Tibial nerve (tissue), 4 donors: ENCODE data around the gene CELSR1.

Experiments used
- CTCF ChIP-seq, 5 experiments: fragments of 200-600 bp in 3 of 5; fragments of 450-650 bp in 2 of 5; sonication (generic) in 3 of 5; IDR thresholded peaks; one replicate each; pipeline ENCODE4 v1.5.1; 2016 to 2019; ENCODE audit warnings: antibody characterized with exemption in 5 of 5, mild to moderate bottlenecking in 3 of 5, moderate library complexity in 2 of 5
- EP300 ChIP-seq, 2 donors: sonication (generic); formaldehyde crosslinking; IDR thresholded peaks; one replicate each; pipeline ENCODE4 v1.6.1; 2017; ENCODE audit warnings: antibody characterized with exemption in 2 of 2, mild to moderate bottlenecking in 1 of 2
- POLR2A ChIP-seq, 2 donors: fragments of 450-650 bp; IDR thresholded peaks; one replicate each; pipeline ENCODE4 v1.6.1; 2017; ENCODE audit warnings: antibody characterized with exemption in 2 of 2, mild to moderate bottlenecking in 2 of 2, moderate library complexity in 2 of 2

- TF ChIP-seq POLR2A (IDR thresholded peaks at IDR 0.05) (no peak), CTCF (IDR thresholded peaks at IDR 0.05) (no peak), EP300 (IDR thresholded peaks at IDR 0.05) (no peak)
Observed at GRCh38 chr22:46473021-46473779, 64.2 kb downstream of the CELSR1 start.
